AG04450 (cell line): Measurements from ENCODE around the gene HDHD2. TPM values are rescaled to one million over a fixed set of nuclear protein-coding genes. Genes with fewer than 3 reads are reported as not detected.
A peak's percentile ranks its signal among the peaks of the same experiment; 100 is the strongest.

ENCODE experiments used
- CTCF ChIA-PET: fragments of 300-600, 350-600 bp; formaldehyde crosslinking; extraction: SDS; loops from one replicate; lab custom pipeline; 2022; ENCODE audit warnings: antibody characterized with exemption, inconsistent platforms; lab: Charles Lee
- POLR2A ChIA-PET: fragments of 350-600 bp; formaldehyde crosslinking; extraction: SDS; loops from one replicate; lab custom pipeline; 2021; ENCODE audit warnings: antibody characterized with exemption, inconsistent platforms; lab: Yijun Ruan, JAX
- DNase-seq: peaks from one replicate; pipeline ENCODE4 v3.0.0-alpha.2; 2011; ENCODE audit warnings: low read depth, low spot score
- H3K27ac ChIP-seq: one replicate; pipeline ENCODE4 v1.5.1; 2012; ENCODE audit warnings: low read depth, low read length, control low read depth
- H3K27me3 ChIP-seq: one replicate; pipeline ENCODE4 v1.6.0; 2012; ENCODE audit warnings: low read length; ENCODE audit not compliant: control insufficient read depth, insufficient read depth
- H3K4me3 ChIP-seq: 2 replicates; pipeline ENCODE4 v1.5.1; 2011; ENCODE audit warnings: mild to moderate bottlenecking, low read depth, low read length, control low read depth
- H3K9me3 ChIP-seq: 2 replicates; pipeline ENCODE4 v1.5.1; 2012; ENCODE audit warnings: low read length; ENCODE audit not compliant: control insufficient read depth, insufficient read depth
- CTCF ChIP-seq: IDR thresholded peaks from 2 replicates; pipeline ENCODE4 v1.5.1; 2011; ENCODE audit warnings: low read depth, low read length, control low read depth, inconsistent platforms
- polyA plus RNA-seq: library from polyadenylated mRNA; depleted of rRNA; stranded (reverse); fragments of >200 nt; gene quantifications from 2 replicates; pipeline ENCODE4 v1.2.3, GENCODE V29; 2011

Gene HDHD2
- polyA plus RNA-seq, 1 experiment, result 18.5 TPM

DNA sequence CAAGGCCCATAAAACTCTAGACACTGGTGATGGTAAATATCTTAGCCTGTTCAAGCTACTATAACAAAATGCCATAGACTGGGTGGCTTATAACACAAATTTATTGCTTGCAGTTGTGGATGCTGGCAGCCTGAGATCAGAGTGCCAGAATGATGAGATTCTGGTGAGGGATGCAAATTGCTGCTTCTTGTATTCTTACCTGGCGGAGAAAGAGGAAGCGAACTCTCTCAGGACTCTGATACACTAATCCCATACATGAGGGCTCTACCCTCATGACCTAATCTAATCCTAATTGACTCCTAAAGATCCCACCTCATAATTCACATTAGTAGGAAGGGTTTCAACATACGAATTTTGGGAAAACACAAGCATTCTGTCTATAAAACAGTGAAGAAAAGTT is 30.5 kb upstream of the HDHD2 start:
- TF ChIP-seq CTCF, result no peak
- CTCF ChIA-PET, result no interaction called here

DNA sequence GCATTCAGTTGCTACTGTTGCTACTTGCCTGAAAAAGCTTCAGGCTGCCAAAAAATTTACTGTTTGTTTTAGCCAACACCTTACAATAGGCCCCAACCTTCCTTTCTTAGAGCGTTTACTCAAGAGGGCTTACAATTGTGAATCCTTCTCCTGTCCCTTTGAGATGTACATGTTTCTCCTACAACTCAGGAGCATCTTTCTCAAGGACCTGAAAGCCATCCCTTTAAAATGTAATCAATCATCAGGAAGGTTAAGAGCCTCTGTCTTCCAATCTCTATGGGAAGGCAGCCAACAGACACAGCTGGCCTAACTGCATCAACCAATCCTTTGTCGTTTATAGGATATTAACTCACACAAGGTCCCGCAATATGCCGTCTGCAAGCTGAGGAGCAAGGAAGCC is 29.2 kb upstream of the HDHD2 start:
- DNase-seq, result no peak
- H3K27me3 ChIP-seq, result peaks cover 2% of the 10 kb centered on the region
- ChIA-PET POLR2A (interaction anchor here (1.4 kb wide), 1 partner anchor 29 kb away, joined by 4 read pairs; the partner anchor contains the start of gene HDHD2), CTCF (interaction anchor here (1.5 to 1.6 kb wide), 2 partner anchors 25 to 569 kb away, joined by 4 to 7 read pairs; no protein-coding TSS in a partner anchor)
- no peak for TF ChIP-seq CTCF
- H3K27ac ChIP-seq, result no peak overlapping the region
- no peak overlapping the region for H3K4me3 ChIP-seq
- peaks cover 3% of the 10 kb centered on the region; the same call in 1 of the 2 replicates for H3K9me3 ChIP-seq

More for the DNA sequence above, 30.5 kb upstream of the HDHD2 start:
- Histone ChIP-seq H3K27me3 (peaks cover 2% of the 10 kb centered on the region), H3K4me3 (no peak overlapping the region), H3K27ac (no peak overlapping the region), H3K9me3 (peaks cover 3% of the 10 kb centered on the region; the same call in 1 of the 2 replicates)
- no peak for DNase-seq
- POLR2A ChIA-PET, result no interaction called here

DNA sequence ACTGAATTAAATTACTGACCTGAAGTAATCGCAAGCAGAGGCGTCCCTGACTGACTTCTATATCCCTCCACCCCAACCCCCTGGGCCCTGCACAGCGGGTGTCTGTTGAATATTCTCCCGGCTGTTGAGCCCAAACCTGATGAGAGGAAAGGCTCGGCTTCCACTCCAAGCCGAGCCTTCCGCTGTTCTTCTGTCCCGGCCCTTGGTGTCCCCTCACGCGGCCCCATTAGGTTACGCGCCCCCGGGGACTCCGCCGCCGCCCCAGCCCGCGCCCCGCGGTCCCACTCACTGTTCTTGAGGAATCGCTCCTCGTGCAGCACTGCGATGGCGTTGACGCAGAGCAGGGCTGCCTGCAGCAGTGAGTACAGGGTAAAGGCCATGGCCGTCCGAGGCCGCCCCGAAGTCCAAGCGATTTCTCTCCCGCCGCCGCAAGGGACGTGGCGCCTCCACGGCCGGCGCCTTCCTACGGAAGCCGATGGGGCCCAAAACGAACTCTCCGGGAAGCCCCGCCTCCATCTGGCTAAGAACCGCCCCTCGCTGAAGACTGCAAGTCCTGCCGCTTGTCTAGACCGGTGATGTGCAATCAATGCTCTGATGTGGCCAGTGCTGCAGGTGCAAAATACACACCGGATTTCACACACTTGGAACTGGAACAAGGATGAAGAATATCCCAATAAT is 25.7 kb upstream of the HDHD2 start, which contains the start of gene IER3IP1:
IER3IP1 (minus strand) TSS at position 467 of the 678 bp plus-strand sequence; CDS start at position 380, 87 bp downstream.
- CTCF ChIA-PET, result no interaction called here
- H3K27ac ChIP-seq, result peak within 1 kb of the TSS; percentile 90
- POLR2A ChIA-PET, result no interaction called here
- no peak for TF ChIP-seq CTCF
- H3K27me3 ChIP-seq, result peaks cover 2% of the 10 kb centered on the region
- DNase-seq, result peak; percentile 78
- H3K4me3 ChIP-seq, result peak within 1 kb of the TSS; percentile 83
- peaks cover 3% of the 10 kb centered on the region; the same call in 1 of the 2 replicates for H3K9me3 ChIP-seq

GRCh38 chr18:47175283-47175897 is 25.1 kb upstream of the HDHD2 start:
- no peak for DNase-seq
- peaks cover 2% of the 10 kb centered on the region for H3K27me3 ChIP-seq
- TF ChIP-seq CTCF, result no peak
- peaks cover 3% of the 10 kb centered on the region; the same call in 1 of the 2 replicates for H3K9me3 ChIP-seq
- ChIA-PET POLR2A (no interaction called here), CTCF (interaction anchor here (1.4 kb wide), 1 partner anchor 30 kb away, joined by 3 read pairs; no protein-coding TSS in a partner anchor)
- H3K27ac ChIP-seq, result peak overlapping the region; percentile 90
- peak overlapping the region; percentile 83 for H3K4me3 ChIP-seq
